Kidney (tissue), 14 donors: ENCODE results near the gene SEC14L2. TPM values are rescaled to one million over a fixed set of nuclear protein-coding genes. Genes with fewer than 3 reads are reported as not detected.

Experiments used
- DNase-seq, 5 donors: peaks; one replicate each; pipeline ENCODE4 v3.0.0-alpha.2; 2013 to 2020
- FAIRE-seq: peaks from 2 replicates; lab custom pipeline; 2012; peaks lifted over from hg19 to GRCh38; lab: Jason Lieb, UNC
- H3K27ac ChIP-seq, 2 donors: one replicate each; pipeline ENCODE4 v1.7.0; 2013; ENCODE audit warnings: low read depth in 2 of 2, low read length in 2 of 2, inconsistent platforms in 1 of 2
- H3K27me3 ChIP-seq: one replicate; pipeline ENCODE4 v1.7.1; 2013; ENCODE audit warnings: low read length, inconsistent platforms; ENCODE audit not compliant: control insufficient read depth, insufficient read depth
- H3K36me3 ChIP-seq, 3 donors: one replicate each; pipeline versions ENCODE4 v1.7.0 to v1.7.1; 2013; ENCODE audit warnings: low read length in 3 of 3, control low read depth in 1 of 3, inconsistent platforms in 1 of 3; ENCODE audit not compliant: insufficient read depth in 3 of 3, control insufficient read depth in 2 of 3
- H3K4me1 ChIP-seq, 3 donors: one replicate each; pipeline versions ENCODE4 v1.7.0 to v1.7.1; 2013; ENCODE audit warnings: low read length in 3 of 3, inconsistent platforms in 1 of 3, low read depth in 1 of 3; ENCODE audit not compliant: control insufficient read depth in 2 of 3, insufficient read depth in 2 of 3
- H3K4me3 ChIP-seq, 3 donors: one replicate each; pipeline versions ENCODE4 v1.7.0 to v1.8.1; 2013; ENCODE audit warnings: low read length in 3 of 3, control low read depth in 1 of 3, inconsistent platforms in 1 of 3
- H3K9ac ChIP-seq, 3 donors: one replicate each; pipeline versions ENCODE4 v1.7.0 to v1.7.1; 2013; ENCODE audit warnings: low read length in 3 of 3, control low read depth in 1 of 3, inconsistent platforms in 1 of 3
- H3K9me3 ChIP-seq, 3 donors: one replicate each; pipeline versions ENCODE4 v1.7.0 to v1.7.1; 2013; ENCODE audit warnings: low read length in 3 of 3, control low read depth in 1 of 3, inconsistent platforms in 1 of 3; ENCODE audit not compliant: control insufficient read depth in 2 of 3, insufficient read depth in 1 of 3
- CTCF ChIP-seq: IDR thresholded peaks from 3 replicates; pipeline ENCODE4 v1.5.1; 2012; ENCODE audit warnings: mild to moderate bottlenecking, moderate library complexity, borderline replicate concordance; ENCODE audit not compliant: insufficient read depth; ENCODE audit errors: extremely low read depth
- intact Hi-C: fragments of 100-400 bp; cut with DNase I; formaldehyde crosslinking; loops from one replicate; pipeline ENCODE4 v1.11.1; 2022
- polyA plus RNA-seq: library from polyadenylated mRNA; stranded (reverse); fragments of 350-450 nt; fragmentation: Illumina TruSeq; extraction: RNeasy Lipid Tissue Mini Kit (QIAGEN cat#74804); gene quantifications from one replicate; pipeline ENCODE4 v1.2.3, GENCODE V29; 2014; ENCODE audit warnings: low read depth, low replicate concordance; ENCODE audit not compliant: insufficient read depth
- total RNA-seq: library from RNA; stranded (reverse); fragmentation: NEBNext Ultra II Directional; extraction: Animal tissue kit (Norgen Biotek cat#: 25700); gene quantifications from one replicate; pipeline ENCODE4 v1.2.1, GENCODE V29; 2021
- donor health status: control.
- donor health status: control.
- donor health status: control.
- donor health status: control.
- donor health status: control.
- donor health status: DM: yes; HTN: yes; CAD: no.
- donor health status: Normal renal cell carcinoma (clear cell type).

SEC14L2 gene
- total and polyA plus RNA-seq, 2 donors from 2014 or later = 13.5 to 17.3 TPM

GRCh38 chr22:30358541-30358940, 38.3 kb upstream of the SEC14L2 start:
- FAIRE-seq (no peak), DNase-seq (no peak)
- Histone ChIP-seq H3K4me3 (no peak overlapping the region), H3K9me3 (no peaks in the 10 kb centered on the region), H3K4me1 (peaks cover 0 to 19% (median 11%) of the 10 kb centered on the region in 3 donors), H3K9ac (no peak overlapping the region), H3K36me3 (no peaks in the 10 kb centered on the region), H3K27me3 (no peaks in the 10 kb centered on the region), H3K27ac (no peak overlapping the region)
- TF ChIP-seq CTCF = no peak
- intact Hi-C loops = no loop called here

GRCh38 chr22:30361916-30362650, 34.7 kb upstream of the SEC14L2 start:
- DNase-seq (no peak), FAIRE-seq (no peak)
- Histone ChIP-seq H3K9ac (no peak overlapping the region), H3K9me3 (no peaks in the 10 kb centered on the region), H3K27ac (no peak overlapping the region), H3K4me1 (peaks cover 0 to 1% (median 0%) of the 10 kb centered on the region in 3 donors), H3K27me3 (no peaks in the 10 kb centered on the region), H3K4me3 (no peak overlapping the region), H3K36me3 (peaks cover 0 to 4% (median 0%) of the 10 kb centered on the region in 3 donors)
- TF ChIP-seq CTCF = no peak
- intact Hi-C loops = no loop called here

GRCh38 chr22:30362651-30363281, 34.1 kb upstream of the SEC14L2 start:
- no peaks in the 10 kb centered on the region for H3K27me3 ChIP-seq
- DNase-seq (no peak), FAIRE-seq (no peak)
- H3K36me3 ChIP-seq = peaks cover 0 to 4% (median 0%) of the 10 kb centered on the region in 3 donors
- no peak overlapping the region for H3K4me3 ChIP-seq
- H3K9me3 ChIP-seq = no peaks in the 10 kb centered on the region
- TF ChIP-seq CTCF = no peak
- H3K9ac ChIP-seq = no peak overlapping the region
- no peaks in the 10 kb centered on the region for H3K4me1 ChIP-seq
- H3K27ac ChIP-seq = no peak overlapping the region
- intact Hi-C loops = no loop called here
